DOHH2 (cell line): ENCODE data around the gene CAMK2D.

ENCODE experiments used
- CTCF ChIP-seq: fragments of 200-600 bp; sonication (generic); IDR thresholded peaks from one replicate; pipeline ENCODE4 v1.5.1; 2014; ENCODE audit warnings: antibody characterized with exemption, mild to moderate bottlenecking, low read depth, low read length; ENCODE audit not compliant: poor library complexity, severe bottlenecking
- EZH2phosphoT487 ChIP-seq: fragments of 200-600 bp; sonication (generic); IDR thresholded peaks from 2 replicates; pipeline ENCODE4 v1.6.1; 2017; ENCODE audit warnings: borderline replicate concordance, mild to moderate bottlenecking, antibody characterized with exemption, low read length, moderate library complexity, mixed read lengths

GRCh38 chr4:113613503-113613902, 148.0 kb downstream of the CAMK2D start:
- TF ChIP-seq CTCF (no peak), EZH2phosphoT487 (no peak)
